CD4-positive, alpha-beta T cell treated with Interferon alpha-2 for 1 hour (primary cell): Measurements from ENCODE around the gene TMEM128.
"Not testable (repeated sequence)": the region's sequence is repeated elsewhere in the genome, so short reads cannot be mapped to it uniquely, and the experiment has no call there.

ENCODE experiments used
- DNase-seq, 2 donors: peaks; one replicate each; pipeline ENCODE4 v3.0.0-alpha.2; 2020 to 2022

TMEM128 gene

DNA sequence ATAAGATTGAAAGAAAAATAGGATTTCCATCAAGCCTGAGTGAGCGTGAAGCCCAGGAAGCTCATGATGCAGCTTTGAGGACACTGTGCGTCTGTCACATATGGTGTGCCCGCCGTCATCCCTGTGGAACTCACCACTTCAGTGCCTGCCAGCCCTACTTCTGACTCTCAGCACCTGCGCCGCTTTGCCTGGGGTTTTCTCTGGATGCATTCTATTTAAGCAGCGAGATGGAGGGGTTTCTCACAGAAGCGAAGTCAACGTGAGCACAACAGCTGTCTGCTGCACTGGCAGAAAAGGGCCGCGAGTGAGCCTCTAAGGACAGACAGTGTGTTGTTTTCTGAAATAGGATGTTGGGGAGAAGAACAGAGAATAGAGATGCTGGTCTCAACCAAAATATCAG, 6.2 kb upstream of the TMEM128 start:
- no peak for DNase-seq

DNA sequence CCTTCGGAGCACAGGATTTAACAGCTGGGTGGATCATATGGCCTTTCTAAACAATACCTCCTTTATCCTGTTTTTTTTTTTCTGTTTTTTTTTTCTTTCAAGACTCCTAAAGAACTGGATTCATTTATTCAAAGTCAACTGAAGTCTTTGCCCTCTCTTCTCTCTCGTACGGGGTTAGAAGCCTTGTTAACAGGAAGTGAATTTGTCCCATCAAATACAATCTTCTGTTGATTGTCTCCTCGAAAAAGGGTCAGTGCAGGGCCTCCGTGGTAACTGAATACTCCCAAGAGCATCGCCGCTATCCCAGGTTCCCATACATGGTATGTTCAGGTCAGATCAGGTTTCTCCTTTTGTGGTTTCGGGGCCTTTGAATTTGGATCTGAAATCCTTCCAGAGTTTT, 1.8 kb upstream of the TMEM128 start:
- DNase-seq: no peak

DNA sequence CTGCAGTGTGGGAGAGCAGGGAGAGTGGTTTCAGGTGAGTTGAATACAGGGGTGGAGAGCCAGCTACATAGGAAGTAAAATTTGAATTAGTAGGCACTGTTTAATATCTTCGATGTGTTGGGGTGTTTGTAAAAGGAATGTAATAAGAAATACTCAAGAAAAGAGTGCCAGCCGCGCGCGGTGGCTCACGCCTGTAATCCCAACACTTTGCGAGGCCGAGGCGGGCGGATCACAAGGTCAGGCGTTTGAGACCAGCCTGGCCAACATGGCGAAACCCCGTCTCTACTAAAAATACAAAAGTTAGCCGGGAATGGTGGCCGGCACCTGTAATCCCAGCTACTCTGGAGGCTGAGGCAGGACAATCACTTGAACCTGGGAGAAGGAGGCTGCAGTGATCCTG, 1.3 kb upstream of the TMEM128 start:
- DNase-seq: not testable (repeated sequence)

DNA sequence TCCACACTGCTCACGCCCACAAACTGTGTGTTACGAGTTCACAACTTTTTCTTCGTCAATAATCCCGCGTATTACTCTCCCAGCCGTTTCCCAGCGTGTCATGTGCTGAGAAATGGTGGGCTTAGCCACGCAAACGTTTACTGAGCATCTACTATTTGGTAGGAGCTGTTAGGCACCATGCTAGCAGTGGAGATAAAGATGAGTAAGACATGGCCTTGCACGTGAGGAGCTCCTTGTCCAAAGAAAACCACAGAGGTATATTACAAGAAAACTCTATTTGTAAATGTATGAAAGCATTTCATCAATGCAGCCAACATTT, 821 bp upstream of the TMEM128 start:
- no peak for DNase-seq

DNA sequence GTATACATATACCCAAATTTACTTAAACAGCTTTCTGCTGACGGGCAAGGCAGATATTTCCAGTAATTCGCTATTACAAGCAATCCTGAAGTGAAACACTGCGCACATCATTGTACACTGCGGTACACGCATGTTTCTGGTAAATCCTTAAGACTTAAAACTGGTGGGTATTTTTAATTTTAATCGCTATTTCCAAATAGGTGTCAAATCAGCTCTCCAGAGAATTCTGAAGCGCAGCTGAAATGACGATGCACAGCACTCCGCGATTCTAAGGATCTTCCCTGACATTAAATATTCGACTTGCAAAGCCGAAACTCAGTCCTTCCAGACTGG, 361 bp downstream of the TMEM128 start:
- DNase-seq: peak; percentile 18 to 51

DNA sequence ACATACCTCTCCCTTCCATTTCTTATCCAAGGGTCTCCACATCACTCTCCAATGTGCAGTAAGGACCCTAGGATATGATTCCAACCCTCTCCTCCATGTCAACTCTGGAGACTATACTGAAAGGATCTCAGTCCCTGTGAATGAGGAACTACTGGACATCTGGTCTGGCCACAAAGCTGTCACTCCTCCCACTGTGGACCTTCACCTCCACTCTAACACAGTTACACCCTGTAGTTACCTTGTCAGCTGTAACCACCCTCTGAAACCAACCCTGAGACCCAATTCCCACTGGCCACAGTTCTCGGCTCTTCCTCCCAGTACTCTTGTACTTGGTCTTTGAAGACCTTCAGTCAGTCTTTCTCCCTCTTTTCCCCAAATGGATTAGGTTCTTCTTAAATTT, 2.9 kb downstream of the TMEM128 start:
- DNase-seq: no peak

DNA sequence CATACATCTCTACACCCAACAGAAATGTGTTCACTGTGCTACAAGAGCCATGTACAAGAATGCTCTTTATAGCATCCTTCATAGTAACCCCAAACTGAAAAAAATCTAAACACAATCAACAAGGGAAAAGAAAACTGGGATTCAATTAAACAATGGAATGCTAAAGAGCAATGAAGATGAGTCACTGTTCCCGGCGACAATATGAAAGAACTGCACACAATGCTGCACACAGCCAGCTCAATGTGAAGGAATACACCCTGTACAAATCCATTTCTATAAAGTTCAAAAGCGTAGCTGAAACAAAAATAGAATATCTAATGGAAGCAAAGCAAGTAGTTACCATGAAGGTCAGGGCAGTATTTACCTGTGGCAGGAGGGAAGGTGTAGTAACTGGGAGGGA, 8.5 kb downstream of the TMEM128 start:
- not testable (repeated sequence) for DNase-seq

DNA sequence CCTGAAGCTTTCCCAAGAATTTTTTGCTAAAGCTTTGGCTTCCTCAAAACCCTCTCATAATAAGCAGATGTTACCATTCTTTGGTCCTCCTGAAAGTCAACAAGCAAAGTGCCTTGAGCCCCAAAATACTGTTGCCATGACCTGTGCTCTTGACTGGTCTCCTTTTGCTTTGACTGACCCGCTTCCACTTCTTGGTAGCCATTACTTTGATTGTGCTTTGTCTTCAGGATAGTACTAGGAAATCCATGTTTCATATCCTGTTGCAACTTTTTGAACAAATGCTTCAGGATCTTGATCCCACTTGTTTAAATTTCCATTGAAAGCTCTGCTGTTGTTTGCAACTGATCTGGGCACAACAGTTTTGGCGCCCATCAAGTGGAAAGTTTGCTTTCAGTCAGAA, 14.4 kb downstream of the TMEM128 start:
- DNase-seq: no peak

DNA sequence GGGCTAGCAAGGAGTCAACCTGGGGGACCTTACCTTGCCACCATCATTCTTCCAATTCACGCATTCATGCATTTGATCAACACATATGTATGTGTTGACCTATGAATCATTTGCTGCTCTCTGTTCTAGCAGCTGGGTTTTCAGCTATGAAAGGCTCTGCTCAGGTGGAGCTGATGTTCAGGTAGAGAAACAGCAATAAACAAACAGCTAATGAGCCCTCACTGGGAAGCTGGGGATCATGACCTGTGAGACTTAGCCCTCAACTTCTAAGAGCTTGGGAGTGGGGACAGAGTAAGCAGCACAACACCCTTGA, 19.7 kb downstream of the TMEM128 start:
- no peak for DNase-seq

DNA sequence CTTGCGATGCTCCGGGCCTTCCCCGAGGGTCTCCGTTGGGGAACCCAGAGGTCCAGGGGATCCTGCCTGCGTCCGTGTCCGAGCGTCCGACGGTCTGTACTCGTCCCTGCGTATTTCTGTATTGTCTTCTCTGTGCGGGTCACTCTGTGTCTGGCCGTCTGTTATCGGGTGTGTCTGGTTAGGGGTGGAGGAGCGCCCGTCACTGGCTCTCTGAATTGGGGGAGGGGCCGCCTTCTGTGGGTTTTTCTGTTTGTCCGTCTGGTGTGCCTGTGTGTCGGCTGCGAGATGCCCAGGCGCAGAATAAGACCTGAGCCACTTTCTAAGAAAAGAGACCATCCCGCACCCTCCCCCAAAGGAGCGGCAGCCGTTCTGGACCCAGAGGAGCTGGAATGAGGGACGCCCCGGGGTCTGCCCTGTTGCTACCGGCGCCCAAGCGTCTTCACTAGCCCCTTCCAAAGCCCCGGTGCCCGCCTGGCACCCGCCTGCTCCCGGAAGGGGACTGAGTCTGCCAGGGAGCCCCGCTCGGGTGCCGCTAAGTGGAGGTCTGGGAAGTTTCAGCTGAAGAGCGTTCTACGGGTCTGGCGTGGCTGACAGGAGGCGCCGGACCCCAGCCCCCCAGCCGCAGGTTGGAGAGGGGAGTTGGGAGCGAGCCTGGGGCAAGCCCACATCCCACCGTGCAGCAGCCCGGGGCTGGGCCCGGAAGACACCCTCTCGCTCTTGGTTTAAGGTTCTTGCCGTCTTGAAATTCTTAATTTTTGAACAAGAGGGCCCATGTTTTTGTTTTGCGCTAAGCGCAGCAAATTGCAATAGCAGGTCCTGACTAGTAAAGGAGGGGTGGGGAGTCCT, 20.3 kb downstream of the TMEM128 start:
- DNase-seq: no peak

DNA sequence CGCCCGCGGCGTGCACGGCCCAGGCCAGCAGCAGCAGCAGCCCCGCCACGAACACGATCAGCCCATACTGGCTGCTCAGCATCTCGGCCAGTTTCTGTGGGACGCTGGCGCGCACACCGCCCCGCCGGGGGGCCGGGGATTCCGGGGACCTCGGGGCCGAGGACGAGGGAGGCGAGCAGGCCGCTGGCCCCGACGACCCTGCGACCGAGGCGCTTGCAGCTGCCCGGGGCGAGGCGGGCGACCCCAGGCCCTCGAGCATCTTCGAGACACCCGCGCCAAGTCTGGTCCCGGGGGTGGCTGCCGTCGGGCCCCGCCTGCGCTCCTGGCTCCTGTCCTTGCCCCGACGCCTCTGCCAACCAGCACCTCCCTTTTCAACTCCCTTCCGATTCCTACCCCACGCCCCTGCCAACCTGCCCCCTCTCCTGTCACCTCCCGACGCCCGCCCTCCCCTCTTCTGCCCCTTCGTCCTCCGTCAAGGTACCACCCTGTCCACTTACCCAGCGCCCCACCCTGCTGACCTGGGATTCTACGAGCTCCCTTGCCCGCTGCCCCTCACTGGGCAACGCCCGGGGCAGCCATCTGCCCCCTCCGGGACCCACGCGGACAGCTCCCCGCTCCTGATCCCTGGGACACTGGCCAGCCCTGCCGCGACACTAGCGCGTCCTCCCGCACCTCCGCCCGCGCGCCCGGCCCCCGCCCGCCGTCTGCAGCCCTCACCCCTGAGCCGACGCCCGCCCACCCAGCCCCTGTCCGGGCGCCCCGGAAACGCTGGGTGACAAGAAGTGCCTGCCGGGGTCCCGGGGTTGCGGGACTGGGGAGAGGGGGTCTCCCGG, 21.2 kb downstream of the TMEM128 start, which contains the start of gene OTOP1:
TSS of gene OTOP1 (minus strand) at position 324 of the 833 bp plus-strand sequence. CDS start at position 259, 65 bp downstream.
- no peak for DNase-seq

DNA sequence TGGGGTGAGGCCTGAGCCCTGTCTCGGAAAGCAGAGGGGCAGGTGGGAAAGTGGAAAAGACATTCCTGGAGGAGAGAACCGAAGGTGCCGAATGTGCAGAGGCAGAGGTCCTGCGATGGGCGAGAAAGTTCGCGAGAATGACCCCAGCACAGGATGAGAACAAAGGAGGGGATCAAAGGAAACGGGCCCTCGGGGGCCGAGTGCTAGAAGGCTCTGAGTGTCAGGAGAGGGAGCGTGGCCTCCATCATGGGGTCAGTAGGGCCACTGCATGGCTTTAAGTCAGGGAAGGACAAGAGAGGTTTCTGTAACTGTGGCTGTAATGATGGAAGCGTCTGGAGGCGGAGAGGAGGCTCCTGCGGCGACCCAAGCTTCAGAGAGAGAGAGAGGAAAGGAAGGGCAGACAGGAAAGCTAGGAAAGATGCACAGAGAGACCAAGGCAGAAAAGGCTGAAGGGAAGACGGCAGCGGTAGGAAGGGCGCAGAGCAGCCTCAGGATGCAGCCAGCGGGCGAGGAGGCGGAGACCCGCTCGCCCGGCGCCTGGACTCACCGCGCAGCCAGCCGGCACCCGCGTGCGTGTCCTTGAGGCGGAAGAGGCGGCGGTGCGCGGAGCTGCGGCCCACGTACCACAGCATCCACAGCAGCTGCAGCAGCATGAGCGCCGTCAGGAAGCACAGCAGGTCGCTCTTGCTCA, 22.0 kb downstream of the TMEM128 start:
- DNase-seq: no peak

DNA sequence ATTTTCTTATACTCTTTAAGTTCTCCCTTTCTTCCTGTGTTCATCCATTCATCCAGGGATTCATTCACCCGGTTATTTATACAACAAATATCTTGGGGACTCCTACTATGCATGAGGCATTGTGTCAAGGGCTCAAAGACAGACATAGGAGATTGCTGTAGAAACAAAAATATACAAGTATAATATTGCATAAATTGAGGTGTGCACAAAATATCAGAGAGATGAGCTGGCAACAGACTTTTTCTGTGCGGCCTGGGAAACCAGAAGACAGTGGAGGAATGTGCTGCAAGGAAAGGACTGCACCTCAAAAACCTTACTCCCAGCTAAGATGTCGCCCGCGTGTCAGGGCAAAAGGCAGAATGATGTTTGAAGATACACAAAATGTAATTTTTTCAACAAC, 30.9 kb downstream of the TMEM128 start:
- no peak for DNase-seq

DNA sequence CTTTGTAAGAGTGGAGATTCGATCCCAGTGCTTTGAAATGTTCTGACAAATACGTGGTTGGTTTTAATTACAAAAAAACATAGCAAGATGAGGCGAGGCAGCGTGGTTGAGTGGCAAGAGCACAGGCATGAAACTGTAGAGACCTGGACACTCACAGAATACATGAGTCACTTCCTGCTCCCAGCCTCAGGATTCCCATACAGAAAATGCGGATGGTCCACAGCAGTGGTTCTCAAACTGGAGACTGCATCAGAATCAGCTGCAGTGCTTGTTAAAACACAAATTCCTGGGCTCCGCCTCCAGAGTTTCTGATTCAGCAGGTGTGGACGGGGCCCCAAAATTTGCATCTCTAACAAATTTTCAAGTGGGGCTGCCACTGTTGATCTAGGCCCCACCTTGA, 31.4 kb downstream of the TMEM128 start:
- DNase-seq: no peak

DNA sequence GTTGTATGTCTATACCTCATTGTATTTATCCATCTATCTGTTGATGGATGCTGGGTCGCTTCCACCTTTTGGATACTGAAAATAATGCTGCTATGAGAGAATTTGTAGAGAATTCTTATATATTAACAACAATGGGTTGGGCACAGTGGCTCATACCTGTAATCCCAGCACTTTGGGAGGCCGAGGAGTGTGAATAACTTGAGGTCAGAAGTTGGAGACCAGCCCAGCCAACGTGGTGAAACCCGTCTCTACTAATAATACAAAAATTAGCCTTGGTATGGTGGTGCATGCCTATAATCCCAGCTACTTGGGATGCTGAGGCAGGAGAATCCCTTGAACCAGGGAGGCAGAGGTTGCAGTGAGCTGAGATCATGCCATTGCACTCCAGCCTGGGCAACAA, 34.3 kb downstream of the TMEM128 start:
- not testable (repeated sequence) for DNase-seq

DNA sequence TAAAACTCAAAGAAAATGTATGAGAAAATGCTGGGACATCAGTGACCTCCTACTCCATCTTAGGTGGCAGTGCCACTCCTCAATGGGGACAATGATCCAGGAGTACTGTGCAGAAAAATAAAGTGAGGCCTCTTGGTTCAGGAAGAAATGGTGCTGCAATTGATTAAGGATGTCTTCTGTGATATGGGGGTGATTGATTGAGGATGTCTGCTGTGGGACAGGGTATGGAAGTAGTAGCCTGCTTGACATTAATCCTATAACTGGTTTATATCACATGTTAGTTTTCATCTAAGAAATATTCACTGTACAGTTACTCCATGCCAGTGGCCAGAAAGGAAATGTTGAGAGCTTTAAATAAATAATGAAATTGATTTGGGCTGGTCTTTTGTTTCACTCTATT, 41.8 kb downstream of the TMEM128 start:
- no peak for DNase-seq

DNA sequence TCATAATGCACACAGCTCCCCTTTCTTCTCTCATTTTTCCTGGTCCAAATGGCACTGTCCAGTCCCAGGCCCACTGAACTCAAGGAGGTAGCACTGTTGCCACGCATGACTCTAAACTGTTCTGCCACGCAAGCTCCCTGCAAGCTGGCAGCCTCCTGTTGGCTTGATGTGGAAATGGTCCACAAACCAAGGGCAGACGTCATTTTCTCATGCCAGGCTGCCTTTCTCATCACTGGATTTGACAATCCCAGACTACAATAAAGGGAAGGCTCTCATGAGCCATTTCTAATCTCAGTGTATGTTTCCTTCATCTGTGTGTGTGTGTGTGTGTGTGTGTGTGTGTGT, 43.6 kb downstream of the TMEM128 start:
- DNase-seq: no peak

DNA sequence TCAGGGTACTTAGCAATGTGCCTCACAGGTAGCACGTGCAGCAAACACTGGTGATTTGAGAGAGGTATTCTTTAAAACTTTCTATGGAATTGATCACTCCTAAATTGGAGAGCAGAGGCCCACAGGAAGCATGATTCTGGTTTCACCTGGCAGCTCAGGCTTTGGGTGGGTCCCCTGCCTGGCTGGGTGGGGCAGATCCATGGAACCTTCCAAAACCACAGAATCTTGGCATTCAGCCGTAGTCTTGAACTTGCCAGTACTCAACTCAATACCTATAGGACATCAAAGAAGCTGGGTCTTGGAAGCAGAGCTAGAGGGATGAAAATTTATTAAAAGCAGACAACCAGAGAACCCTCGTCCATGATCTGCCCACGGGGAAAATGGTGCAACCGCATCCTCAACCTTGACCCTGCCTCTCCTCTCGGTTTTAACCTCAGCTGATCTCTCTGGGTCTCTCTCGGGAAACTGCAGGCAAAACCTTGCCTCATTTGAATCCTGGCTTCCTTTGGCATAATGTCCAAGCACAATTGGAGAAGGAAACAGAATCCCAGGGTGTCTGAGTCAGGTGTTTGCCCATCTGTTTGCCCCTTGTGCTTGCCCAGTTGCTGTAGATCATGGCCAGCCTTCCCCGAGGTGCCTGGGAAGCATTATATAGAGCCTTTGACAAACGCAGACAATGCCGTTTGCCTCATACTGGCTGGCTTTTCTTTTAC, 44.2 kb downstream of the TMEM128 start:
- no peak for DNase-seq

DNA sequence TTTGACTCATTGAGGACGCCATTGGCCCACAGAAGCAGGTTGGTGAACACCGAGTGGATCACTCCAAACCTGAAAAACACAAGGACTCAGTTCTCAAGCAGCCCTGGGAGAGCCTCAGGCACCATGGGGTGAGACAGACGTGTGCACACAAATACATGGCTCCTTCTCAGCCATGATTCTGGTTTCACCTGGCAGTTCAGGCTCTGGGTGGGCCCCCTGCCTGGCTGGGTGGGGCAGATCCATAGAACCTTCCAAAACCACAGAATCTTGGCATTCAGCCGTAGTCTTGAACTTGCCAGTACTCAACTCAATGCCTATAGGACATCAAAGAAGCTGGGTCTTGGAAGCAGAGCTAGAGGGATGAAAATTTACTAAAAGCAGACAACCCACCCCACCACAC, 45.5 kb downstream of the TMEM128 start:
- DNase-seq: no peak

DNA sequence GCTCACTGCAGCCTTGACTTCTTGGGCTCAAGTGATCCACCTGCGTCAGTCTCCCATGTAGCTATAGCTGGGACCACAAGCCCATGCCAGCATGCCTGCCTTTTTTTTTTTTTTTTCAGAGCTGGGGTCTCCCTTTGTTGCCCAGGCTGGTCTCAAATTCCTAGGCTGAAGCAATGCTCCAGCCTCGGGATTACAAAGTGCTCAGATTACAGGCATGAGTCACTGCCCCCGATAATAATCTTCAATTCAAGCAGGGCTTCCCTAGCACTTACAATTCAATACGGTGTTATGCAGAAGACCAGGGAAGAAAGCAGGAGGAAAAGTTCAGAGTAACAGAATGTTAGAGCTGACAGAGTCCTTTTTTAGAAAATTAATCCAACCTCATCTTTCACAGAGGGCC, 47.4 kb downstream of the TMEM128 start:
- DNase-seq: no peak

DNA sequence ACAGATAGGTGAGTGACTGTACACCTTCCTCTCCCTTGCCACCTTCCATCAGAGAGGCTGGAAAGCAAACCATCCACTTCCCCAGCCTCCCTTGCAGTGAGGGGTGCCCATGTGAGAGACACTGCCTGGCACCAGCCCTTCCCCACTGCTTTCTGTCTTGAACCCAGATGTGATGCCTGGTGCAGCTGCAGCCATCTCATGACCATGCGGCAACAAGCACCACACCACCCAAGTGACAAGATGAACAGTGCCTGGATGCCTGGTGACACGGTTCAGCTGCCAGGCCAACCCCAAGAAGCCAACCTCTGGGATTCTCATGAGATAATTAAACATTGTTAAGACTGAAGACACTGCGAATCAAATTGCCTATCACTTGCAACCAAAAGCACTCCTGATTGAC, 52.7 kb downstream of the TMEM128 start:
- DNase-seq: no peak

DNA sequence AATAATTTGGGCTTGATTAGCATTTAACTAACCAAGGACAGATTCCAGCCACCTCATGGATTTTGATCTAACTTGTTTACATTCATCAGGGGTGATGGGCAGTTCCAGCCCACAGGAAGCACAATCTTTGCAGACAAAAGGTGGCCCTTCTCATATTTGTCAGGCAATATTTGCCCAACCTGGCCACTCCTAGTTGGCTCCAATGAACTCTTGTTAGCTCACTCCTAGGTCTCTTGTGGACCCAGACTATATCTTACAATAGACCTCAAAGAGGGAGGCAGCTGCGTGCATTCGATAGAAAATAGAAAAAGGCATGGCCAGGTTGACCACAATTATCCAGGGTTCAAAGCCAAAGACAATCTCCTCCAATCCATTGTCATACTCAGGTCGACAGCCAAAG, 59.5 kb downstream of the TMEM128 start:
- DNase-seq: not testable (repeated sequence)
